GM21390 (cell line): ENCODE measurements around the gene ALDH1L2.
"Not testable (repeated sequence)": the region's sequence is repeated elsewhere in the genome, so short reads cannot be mapped to it uniquely, and the experiment has no call there.

Experiments
- ATAC-seq: cut with Tn5 transposase; IDR thresholded peaks from one replicate; pipeline ENCODE4 v1.9.1; 2021; ENCODE audit not compliant: unreplicated experiment

ALDH1L2 gene

GRCh38 chr12:104986022-104986941 is 98.0 kb downstream of the ALDH1L2 start, which contains the start of gene NOPCHAP1:
NOPCHAP1 (plus strand) TSS chr12:104986316; CDS start chr12:104986353, 37 bp downstream.
- ATAC-seq: peak; percentile 94

- ATAC-seq: no peak
These were observed 99.1 kb downstream of the ALDH1L2 start for GRCh38 chr12:104985206-104985605.

GRCh38 chr12:104977688-104978087 is 106.6 kb downstream of the ALDH1L2 start:
- ATAC-seq: not testable (repeated sequence)

- no peak for ATAC-seq
These were observed 107.6 kb downstream of the ALDH1L2 start for GRCh38 chr12:104976703-104977102.

GRCh38 chr12:104975587-104976343 is 108.5 kb downstream of the ALDH1L2 start:
- no peak for ATAC-seq

GRCh38 chr12:104974626-104975290 is 109.5 kb downstream of the ALDH1L2 start:
- ATAC-seq: peak; percentile 96

GRCh38 chr12:104973250-104973649 is 111.0 kb downstream of the ALDH1L2 start:
- no peak for ATAC-seq

GRCh38 chr12:104971306-104971705 is 113.0 kb downstream of the ALDH1L2 start:
- ATAC-seq: no peak
